Measurements from ENCODE around the gene VOPP1. TPM values are rescaled to one million over a fixed set of nuclear protein-coding genes. Genes with fewer than 3 reads are reported as not detected.

Gene VOPP1
- total RNA-seq, 2 donors from 2014 or later = 58.0 to 70.9 TPM

- peaks cover 45% of the 10 kb centered on the region for H3K36me3 Mint-ChIP-seq (ENCODE audit: low read depth)
- peaks cover 69% of the 10 kb centered on the region for H3K4me1 Mint-ChIP-seq
- H3K4me3 Mint-ChIP-seq = peak overlapping the region; percentile 80
- no peak for ATAC-seq (replicated peaks)
- peak overlapping the region; percentile 88 for H3K27ac Mint-ChIP-seq
- no peaks in the 10 kb centered on the region for H3K9me3 Mint-ChIP-seq
- no peaks in the 10 kb centered on the region for H3K27me3 Mint-ChIP-seq
These were observed 35.5 kb downstream of the VOPP1 start for GRCh38 chr7:55536619-55537457.

DNA sequence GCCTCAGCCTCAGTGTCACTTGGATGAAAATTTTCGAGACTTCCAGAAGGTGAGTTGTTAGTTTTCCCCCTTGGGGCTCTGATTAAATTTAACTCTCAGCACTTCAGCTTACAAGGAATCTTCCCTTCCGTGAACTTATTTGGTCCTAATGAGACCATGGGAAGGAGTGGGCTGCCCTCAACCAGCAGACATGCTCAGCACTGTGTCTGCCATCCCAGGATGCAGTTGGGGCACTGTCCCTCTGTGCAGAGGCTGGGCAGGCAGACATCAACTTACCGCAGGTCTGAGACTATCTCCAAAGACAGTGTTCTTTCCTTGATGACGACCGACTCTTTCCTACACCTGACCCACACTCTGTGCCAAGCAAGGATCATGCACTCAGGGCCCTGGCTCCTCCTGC, 36.7 kb downstream of the VOPP1 start:
- peak overlapping the region; percentile 88 for H3K27ac Mint-ChIP-seq
- H3K9me3 Mint-ChIP-seq = no peaks in the 10 kb centered on the region
- ATAC-seq (replicated peaks) = no peak
- H3K4me1 Mint-ChIP-seq = peaks cover 75% of the 10 kb centered on the region
- peaks cover 47% of the 10 kb centered on the region for H3K36me3 Mint-ChIP-seq (ENCODE audit: low read depth)
- no peaks in the 10 kb centered on the region for H3K27me3 Mint-ChIP-seq
- H3K4me3 Mint-ChIP-seq = peak overlapping the region; percentile 80

DNA sequence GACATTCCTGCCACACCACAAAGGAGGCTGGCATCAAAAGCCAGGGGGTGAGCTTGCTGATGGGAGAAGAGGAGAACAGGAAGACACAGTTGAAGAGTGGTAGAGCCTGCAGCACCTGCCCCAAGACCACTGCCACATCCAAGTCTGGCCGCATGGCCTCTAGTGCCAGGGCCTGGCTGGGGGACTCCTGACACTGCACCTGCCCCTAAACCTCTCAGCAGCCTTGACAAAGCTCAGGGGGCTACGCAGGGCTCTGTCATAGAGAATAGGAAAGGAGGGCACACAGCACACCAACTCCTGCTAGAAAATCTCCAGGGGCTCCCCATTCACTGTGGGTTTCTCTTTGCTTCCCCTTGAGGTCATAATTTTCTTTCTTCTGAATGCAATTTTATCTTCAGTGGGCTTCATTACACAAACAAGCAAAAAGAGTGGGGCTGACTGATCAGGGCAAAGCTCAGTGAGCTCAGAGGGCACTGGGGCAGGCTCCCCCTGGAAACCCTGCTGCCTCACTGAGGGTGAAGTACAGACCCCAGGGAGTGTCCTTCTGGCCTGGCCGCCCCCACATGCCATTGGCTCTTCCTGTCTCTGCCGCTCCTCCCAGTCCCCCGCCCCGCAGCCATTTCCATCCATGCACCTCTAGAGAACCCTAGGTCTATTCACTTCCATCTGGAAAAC, 37.2 kb downstream of the VOPP1 start:
- Mint-ChIP-seq H3K4me3 (peak overlapping the region; percentile 80), H3K9me3 (no peaks in the 10 kb centered on the region), H3K4me1 (peaks cover 81% of the 10 kb centered on the region), H3K27me3 (no peaks in the 10 kb centered on the region), H3K36me3 (ENCODE audit: low read depth) (peaks cover 44% of the 10 kb centered on the region), H3K27ac (peak overlapping the region; percentile 88)
- no peak for ATAC-seq (replicated peaks)

DNA sequence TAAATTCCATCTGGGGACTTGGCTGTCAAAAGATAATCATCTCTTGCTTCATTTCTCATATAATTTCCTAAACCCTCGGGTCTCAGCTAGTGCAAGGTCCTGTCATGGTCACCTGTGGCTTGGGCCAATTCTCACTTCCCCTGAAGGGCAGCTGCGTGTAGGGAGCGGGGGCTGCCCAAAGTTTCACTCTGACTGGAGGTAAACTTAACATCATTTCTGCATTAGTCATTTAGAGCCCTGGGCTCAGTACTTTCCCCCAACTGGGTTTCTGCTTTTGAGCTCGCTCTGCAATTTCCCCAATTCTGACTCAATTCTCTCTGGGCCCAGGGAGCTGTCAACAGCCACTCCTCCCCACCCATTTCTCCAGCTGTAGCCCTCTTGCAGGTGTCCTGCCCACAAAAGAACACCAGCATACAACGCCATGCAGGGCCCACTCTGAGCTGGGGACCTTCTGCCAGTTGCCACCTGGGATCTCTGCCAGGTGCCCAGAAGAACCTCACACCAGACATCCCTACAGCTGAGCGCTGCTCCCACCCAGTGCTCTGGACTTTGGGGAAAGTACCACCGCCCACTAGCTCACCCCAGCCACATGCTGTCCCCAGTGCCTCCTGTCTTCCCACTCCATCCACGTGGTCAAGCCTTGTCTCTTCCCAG, 37.9 kb downstream of the VOPP1 start:
- Mint-ChIP-seq H3K4me3 (peak overlapping the region; percentile 80), H3K27ac (peak overlapping the region; percentile 88), H3K9me3 (no peaks in the 10 kb centered on the region), H3K36me3 (ENCODE audit: low read depth) (peaks cover 44% of the 10 kb centered on the region), H3K27me3 (no peaks in the 10 kb centered on the region), H3K4me1 (peaks cover 83% of the 10 kb centered on the region)
- peak; percentile 75 for ATAC-seq (replicated peaks)

GRCh38 chr7:55533729-55534080, 38.6 kb downstream of the VOPP1 start:
- ATAC-seq (replicated peaks) = no peak

DNA sequence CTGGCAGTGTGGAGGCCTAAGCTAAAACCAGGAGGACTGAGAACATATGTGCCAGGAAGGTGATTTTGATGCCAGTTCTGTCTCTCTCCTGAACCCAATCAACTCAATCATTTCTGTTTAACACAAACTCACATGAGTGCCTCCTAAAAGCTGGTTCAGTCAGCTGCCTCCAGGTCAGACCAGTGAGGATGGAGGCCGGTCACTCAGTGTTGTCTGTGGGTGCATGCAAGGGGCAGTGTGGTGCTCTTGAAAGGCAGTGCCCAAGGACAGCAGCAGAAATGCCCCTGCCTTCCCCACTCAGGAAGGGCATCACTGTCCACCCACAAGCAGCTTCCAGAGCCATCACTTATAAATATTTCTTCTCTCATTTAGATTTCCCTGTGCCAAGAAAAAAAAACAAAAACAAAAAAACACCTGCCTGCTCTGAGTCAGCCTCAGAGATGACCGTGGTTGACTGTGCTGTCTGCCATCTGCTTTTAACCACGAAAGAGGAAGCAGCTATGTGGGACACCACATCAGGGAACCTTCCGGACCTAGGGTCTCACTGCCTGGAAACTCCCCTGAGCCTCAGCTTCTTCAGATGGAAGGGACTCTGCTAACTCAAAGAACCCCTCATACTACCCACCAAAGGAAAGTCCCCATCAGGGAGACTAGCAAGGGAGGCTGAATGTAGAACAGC, 39.1 kb downstream of the VOPP1 start:
- peak overlapping the region; percentile 80 for H3K4me3 Mint-ChIP-seq
- peak; percentile 67 for ATAC-seq (replicated peaks)
- H3K4me1 Mint-ChIP-seq = peaks cover 78% of the 10 kb centered on the region
- no peaks in the 10 kb centered on the region for H3K27me3 Mint-ChIP-seq
- peaks cover 39% of the 10 kb centered on the region for H3K36me3 Mint-ChIP-seq (ENCODE audit: low read depth)
- no peaks in the 10 kb centered on the region for H3K9me3 Mint-ChIP-seq
- H3K27ac Mint-ChIP-seq = peak overlapping the region; percentile 88

More at GRCh38 chr7:55533729-55534080, 38.6 kb downstream of the VOPP1 start:
- Mint-ChIP-seq H3K9me3 (no peaks in the 10 kb centered on the region), H3K4me3 (peak overlapping the region; percentile 80), H3K27ac (peak overlapping the region; percentile 88), H3K27me3 (no peaks in the 10 kb centered on the region), H3K36me3 (ENCODE audit: low read depth) (peaks cover 44% of the 10 kb centered on the region), H3K4me1 (peaks cover 82% of the 10 kb centered on the region)

DNA sequence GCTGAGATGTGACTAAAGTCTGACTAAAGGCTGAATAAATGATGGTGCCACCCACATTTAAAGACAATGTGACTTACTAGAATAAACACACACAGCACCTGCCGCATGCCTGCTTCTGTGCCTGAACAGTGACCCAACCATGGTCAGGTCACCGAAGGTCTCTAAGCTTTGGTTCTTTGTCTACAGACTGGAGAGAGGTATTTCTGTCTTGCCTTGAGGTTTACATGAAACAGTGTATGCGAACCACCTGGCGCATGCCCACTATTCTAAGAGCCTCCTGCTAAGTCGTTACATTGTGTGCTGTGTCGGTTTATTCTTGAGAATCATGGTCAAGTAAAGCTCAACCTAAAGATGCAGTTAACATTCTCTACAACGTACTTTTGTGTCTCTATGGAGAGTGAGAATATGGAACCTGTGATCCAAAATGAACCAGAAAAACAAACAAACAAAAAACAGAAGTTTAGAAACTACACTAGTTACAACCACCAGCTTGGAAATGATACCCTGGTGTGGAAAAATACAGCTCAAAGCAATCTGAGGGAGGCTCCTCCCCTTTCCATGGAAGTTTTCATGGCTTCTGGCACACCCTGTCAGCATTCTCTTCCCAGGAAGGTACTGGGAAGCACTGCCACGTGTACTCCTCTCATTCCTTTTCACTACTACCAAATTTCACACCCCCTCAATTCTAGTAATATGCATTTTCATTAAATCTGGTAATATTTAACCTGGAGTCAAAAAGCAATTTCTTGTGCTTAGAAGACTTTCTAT, 40.0 kb downstream of the VOPP1 start:
- Mint-ChIP-seq H3K27me3 (no peaks in the 10 kb centered on the region), H3K36me3 (ENCODE audit: low read depth) (peaks cover 32% of the 10 kb centered on the region), H3K4me3 (peak overlapping the region; percentile 80), H3K4me1 (peaks cover 71% of the 10 kb centered on the region), H3K9me3 (no peaks in the 10 kb centered on the region), H3K27ac (peak overlapping the region; percentile 88)
- peak; percentile 35 for ATAC-seq (replicated peaks)

DNA sequence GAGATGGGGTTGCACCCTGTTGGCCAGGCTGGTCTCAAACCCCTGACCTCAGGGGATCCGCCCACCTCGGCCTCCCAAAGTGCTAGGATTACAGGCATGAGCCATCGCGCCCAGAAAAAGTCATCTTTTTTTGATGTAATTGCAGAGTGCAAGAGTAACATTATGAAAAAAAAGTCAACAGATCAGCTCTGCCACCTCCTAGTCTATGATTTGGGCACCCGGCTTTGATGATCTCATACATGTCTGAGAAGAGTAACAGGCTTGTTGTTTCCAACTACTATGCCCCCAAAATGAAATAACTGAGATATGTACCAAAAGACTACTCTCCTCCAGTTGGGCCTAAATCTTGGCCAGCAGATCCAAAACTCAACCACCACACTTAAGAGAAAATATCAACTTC, 40.8 kb downstream of the VOPP1 start:
- Mint-ChIP-seq H3K27me3 (no peaks in the 10 kb centered on the region), H3K9me3 (no peaks in the 10 kb centered on the region), H3K36me3 (ENCODE audit: low read depth) (peaks cover 27% of the 10 kb centered on the region), H3K27ac (peak overlapping the region; percentile 88), H3K4me1 (peaks cover 63% of the 10 kb centered on the region), H3K4me3 (peak overlapping the region; percentile 80)
- ATAC-seq (replicated peaks) = no peak

- Mint-ChIP-seq H3K27ac (peak overlapping the region; percentile 25), H3K27me3 (no peaks in the 10 kb centered on the region), H3K4me1 (peaks cover 46% of the 10 kb centered on the region), H3K4me3 (no peak overlapping the region), H3K36me3 (ENCODE audit: low read depth) (peaks cover 18% of the 10 kb centered on the region), H3K9me3 (no peaks in the 10 kb centered on the region)
- no peak for ATAC-seq (replicated peaks)
These were observed 45.0 kb downstream of the VOPP1 start for GRCh38 chr7:55527307-55527706.

DNA sequence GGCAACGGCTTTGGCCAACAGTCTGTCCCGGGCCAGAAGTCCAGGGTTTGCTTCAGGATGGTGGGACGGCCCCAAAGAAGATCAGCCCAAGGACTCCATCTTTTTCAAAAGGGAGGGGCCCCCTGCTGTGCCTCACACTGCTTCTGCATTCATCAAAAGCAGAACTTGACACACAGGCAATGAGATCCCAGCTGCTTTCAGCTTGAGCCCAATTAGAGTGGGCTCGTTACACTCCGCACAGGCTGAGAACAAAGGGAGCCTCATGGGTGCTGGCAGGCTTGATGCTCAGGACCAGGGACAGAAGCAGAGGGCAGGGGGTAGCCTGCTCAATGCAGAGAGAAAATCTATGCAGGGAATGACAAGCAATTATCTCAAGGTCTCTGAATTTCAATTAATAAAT, 45.5 kb downstream of the VOPP1 start:
- peak overlapping the region; percentile 25 for H3K27ac Mint-ChIP-seq
- no peaks in the 10 kb centered on the region for H3K27me3 Mint-ChIP-seq
- H3K4me1 Mint-ChIP-seq = peaks cover 45% of the 10 kb centered on the region
- no peak for ATAC-seq (replicated peaks)
- H3K4me3 Mint-ChIP-seq = no peak overlapping the region
- H3K36me3 Mint-ChIP-seq (ENCODE audit: low read depth) = peaks cover 16% of the 10 kb centered on the region
- no peaks in the 10 kb centered on the region for H3K9me3 Mint-ChIP-seq

DNA sequence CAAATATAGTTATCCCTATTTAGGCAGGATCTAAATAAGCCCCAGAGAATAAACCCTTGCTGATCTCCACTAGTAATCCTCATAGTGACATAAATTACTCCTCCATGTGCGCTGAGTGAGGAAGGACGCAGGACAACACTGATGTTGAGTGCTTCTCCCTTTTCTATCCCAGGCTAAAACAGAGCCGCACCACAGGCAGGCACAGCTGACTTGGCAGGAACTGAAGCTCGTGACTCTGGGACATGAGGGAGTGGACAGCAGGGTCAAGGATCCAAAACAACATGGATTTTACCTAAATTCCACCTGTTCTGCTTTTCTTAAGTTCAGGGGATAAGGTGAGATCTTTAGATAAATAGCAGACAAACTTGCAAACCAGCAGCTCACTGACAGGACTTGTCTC, 46.0 kb downstream of the VOPP1 start:
- H3K9me3 Mint-ChIP-seq = no peaks in the 10 kb centered on the region
- H3K27me3 Mint-ChIP-seq = no peaks in the 10 kb centered on the region
- H3K4me3 Mint-ChIP-seq = no peak overlapping the region
- peaks cover 12% of the 10 kb centered on the region for H3K36me3 Mint-ChIP-seq (ENCODE audit: low read depth)
- ATAC-seq (replicated peaks) = no peak
- H3K4me1 Mint-ChIP-seq = peaks cover 46% of the 10 kb centered on the region
- no peak overlapping the region for H3K27ac Mint-ChIP-seq

GRCh38 chr7:55524558-55525310, 47.6 kb downstream of the VOPP1 start:
- Mint-ChIP-seq H3K27me3 (no peaks in the 10 kb centered on the region), H3K36me3 (ENCODE audit: low read depth) (peaks cover 27% of the 10 kb centered on the region), H3K4me1 (peaks cover 50% of the 10 kb centered on the region), H3K4me3 (peak overlapping the region; percentile 47), H3K9me3 (no peaks in the 10 kb centered on the region), H3K27ac (peak overlapping the region; percentile 49)
- no peak for ATAC-seq (replicated peaks)

DNA sequence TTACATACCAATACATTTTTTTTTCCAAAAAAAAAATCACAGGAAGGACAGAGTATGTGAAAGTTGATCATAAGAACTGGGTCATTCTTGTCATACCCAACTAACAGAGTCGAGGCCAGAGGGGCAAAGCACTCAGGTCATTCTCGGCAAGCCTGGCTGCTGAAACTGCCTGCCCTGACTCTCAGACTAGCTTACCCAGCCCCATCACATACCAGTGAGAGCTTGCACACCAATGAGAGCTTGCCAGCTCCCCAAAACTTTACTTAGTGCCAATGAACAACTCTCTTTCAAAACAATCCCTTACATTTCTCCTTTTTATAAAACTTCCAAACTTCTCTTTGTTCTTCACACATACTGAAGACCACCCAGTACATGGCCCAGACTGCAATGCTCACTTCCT, 48.9 kb downstream of the VOPP1 start:
- peak overlapping the region; percentile 49 for H3K27ac Mint-ChIP-seq
- no peaks in the 10 kb centered on the region for H3K27me3 Mint-ChIP-seq
- H3K4me1 Mint-ChIP-seq = peaks cover 59% of the 10 kb centered on the region
- ATAC-seq (replicated peaks) = no peak
- H3K36me3 Mint-ChIP-seq (ENCODE audit: low read depth) = peaks cover 40% of the 10 kb centered on the region
- H3K9me3 Mint-ChIP-seq = no peaks in the 10 kb centered on the region
- peak overlapping the region; percentile 47 for H3K4me3 Mint-ChIP-seq

All from activated T-helper 17 cell treated with anti-CD3 and anti-CD28 coated beads, Interleukin-2, amount 50 U/mL, for 72 hours (primary cell).